HG03159 (cell line): Measurements from ENCODE around the gene ASAP3.

Experiments
- ATAC-seq: cut with Tn5 transposase; IDR thresholded peaks from one replicate; pipeline ENCODE4 v1.9.1; 2021; ENCODE audit warnings: mild to moderate bottlenecking, moderate library complexity; ENCODE audit not compliant: unreplicated experiment

ASAP3 gene

GRCh38 chr1:23424293-23425192, 59.4 kb downstream of the ASAP3 start, which contains the start of gene TCEA3:
Gene TCEA3 (minus strand): TSS chr1:23424748. CDS start chr1:23424633, 115 bp downstream.
- ATAC-seq: no peak

- ATAC-seq: no peak
Measured at GRCh38 chr1:23423415-23424292, 60.3 kb downstream of the ASAP3 start.

- no peak for ATAC-seq
Measured at GRCh38 chr1:23422941-23423340, 61.0 kb downstream of the ASAP3 start.

GRCh38 chr1:23422241-23422877, 61.6 kb downstream of the ASAP3 start:
- no peak for ATAC-seq

GRCh38 chr1:23421753-23422240, 62.2 kb downstream of the ASAP3 start:
- ATAC-seq: no peak

- ATAC-seq: no peak
Measured at GRCh38 chr1:23421343-23421742, 62.6 kb downstream of the ASAP3 start.

- no peak for ATAC-seq
Measured at GRCh38 chr1:23420778-23421177, 63.2 kb downstream of the ASAP3 start.

- ATAC-seq: no peak
Measured at GRCh38 chr1:23419180-23419579, 64.8 kb downstream of the ASAP3 start.

GRCh38 chr1:23417570-23417969, 66.4 kb downstream of the ASAP3 start:
- ATAC-seq: no peak

GRCh38 chr1:23416964-23417363, 67.0 kb downstream of the ASAP3 start:
- no peak for ATAC-seq

GRCh38 chr1:23408797-23409290, 75.1 kb downstream of the ASAP3 start:
- no peak for ATAC-seq

- no peak for ATAC-seq
Measured at GRCh38 chr1:23407016-23407630, 76.9 kb downstream of the ASAP3 start.

- no peak for ATAC-seq
Measured at GRCh38 chr1:23405946-23406345, 78.0 kb downstream of the ASAP3 start.

GRCh38 chr1:23403735-23404486, 80.1 kb downstream of the ASAP3 start:
- no peak for ATAC-seq

GRCh38 chr1:23403355-23403734, 80.6 kb downstream of the ASAP3 start:
- no peak for ATAC-seq

GRCh38 chr1:23403038-23403336, 81.0 kb downstream of the ASAP3 start:
- ATAC-seq: no peak

- ATAC-seq: no peak
Measured at GRCh38 chr1:23402286-23403037, 81.5 kb downstream of the ASAP3 start.

GRCh38 chr1:23401313-23401712, 82.7 kb downstream of the ASAP3 start:
- ATAC-seq: no peak
